Upper lobe of right lung (tissue), 1 donor: ENCODE results near the gene SMIM29. TPM values are rescaled to one million over a fixed set of nuclear protein-coding genes. Genes with fewer than 3 reads are reported as not detected.

Source experiments
- ATAC-seq: fragments of 200-7000 bp; cut with Tn5 transposase; one replicate; pipeline ENCODE4 v1.9.1; 2020; ENCODE audit warnings: mild to moderate bottlenecking, moderate library complexity
- DNase-seq: peaks from one replicate; pipeline ENCODE4 v3.0.0-alpha.2; 2020
- H3K27ac ChIP-seq: fragments of 200-600 bp; one replicate; pipeline ENCODE4 v1.8.0; 2022
- H3K27me3 ChIP-seq: fragments of 200-600 bp; one replicate; pipeline ENCODE4 v1.8.0; 2022; ENCODE audit warnings: mild to moderate bottlenecking
- H3K36me3 ChIP-seq: fragments of 200-600 bp; one replicate; pipeline ENCODE4 v1.8.0; 2022
- H3K4me1 ChIP-seq: fragments of 200-600 bp; one replicate; pipeline ENCODE4 v1.8.0; 2022
- H3K4me3 ChIP-seq: fragments of 200-600 bp; one replicate; pipeline ENCODE4 v1.8.0; 2022; ENCODE audit warnings: mild to moderate bottlenecking
- H3K9me3 ChIP-seq: fragments of 200-600 bp; one replicate; pipeline ENCODE4 v1.8.0; 2022
- CTCF ChIP-seq: fragments of 200-600 bp; IDR thresholded peaks from one replicate; pipeline ENCODE4 v1.8.0; 2022; ENCODE audit warnings: antibody characterized with exemption
- intact Hi-C: fragments of 100-400 bp; cut with DNase I; formaldehyde crosslinking; loops from one replicate; pipeline ENCODE4 v1.11.0; 2022
- long read RNA-seq: library from polyadenylated mRNA; unstranded; transcript quantifications from one replicate; pipeline ENCODE4 v2.0.0, GENCODE V29; 2021
- total RNA-seq: library from RNA; stranded (reverse); fragmentation: NEBNext Ultra II Directional; extraction: Animal tissue kit (Norgen Biotek cat#: 25700); gene quantifications from one replicate; pipeline ENCODE4 v1.2.1, GENCODE V29; 2021
- donor health status: DM: no; HTN: yes; CAD: no; lungs with severe emphysema.

Gene SMIM29
- total RNA-seq = 32.6 TPM
- long read RNA-seq, transcript SMIM29-208 (5 exons, 1,186 nt) = minor isoform, 8 of 44 reads
- long read RNA-seq, transcript SMIM29-205 (5 exons, 1,297 nt) = major isoform, 27 of 44 reads
- long read RNA-seq, partial matches to known transcripts = 4 of 44 reads
- long read RNA-seq, other reads (novel, unspliced or antisense) = 3 of 44 reads

- Histone ChIP-seq H3K36me3 (no peaks in the 10 kb centered on the region), H3K9me3 (no peaks in the 10 kb centered on the region), H3K27ac (peak within 1 kb of the TSS; percentile 93), H3K27me3 (no peaks in the 10 kb centered on the region), H3K4me1 (peaks cover 23% of the 10 kb centered on the region), H3K4me3 (peak within 1 kb of the TSS; percentile 96)
- peak; percentile 97 for ATAC-seq
- intact Hi-C loops = loop anchor here (10.0 kb wide), 1 partner anchor 166 kb away; no protein-coding TSS in a partner anchor
- TF ChIP-seq CTCF = peak; percentile 90
- DNase-seq = peak; percentile 99
These were observed at the start of gene SMIM29 for GRCh38 chr6:34248727-34249468. TSS of gene SMIM29 (minus strand) at chr6:34249006. CDS start at chr6:34247791, 1,215 bp downstream.

GRCh38 chr6:34295721-34296120 lies 46.9 kb upstream of the SMIM29 start:
- no peak for DNase-seq
- no peaks in the 10 kb centered on the region for H3K27me3 ChIP-seq
- TF ChIP-seq CTCF = no peak
- H3K9me3 ChIP-seq = no peaks in the 10 kb centered on the region
- ATAC-seq = no peak
- intact Hi-C loops = no loop called here
- no peak overlapping the region for H3K4me3 ChIP-seq
- no peak overlapping the region for H3K27ac ChIP-seq
- no peaks in the 10 kb centered on the region for H3K4me1 ChIP-seq
- peaks cover 33% of the 10 kb centered on the region for H3K36me3 ChIP-seq

- DNase-seq (no peak), ATAC-seq (no peak)
- no peaks in the 10 kb centered on the region for H3K27me3 ChIP-seq
- intact Hi-C loops = no loop called here
- peaks cover 4% of the 10 kb centered on the region for H3K4me1 ChIP-seq
- peaks cover 33% of the 10 kb centered on the region for H3K36me3 ChIP-seq
- H3K9me3 ChIP-seq = no peaks in the 10 kb centered on the region
- no peak overlapping the region for H3K27ac ChIP-seq
- H3K4me3 ChIP-seq = no peak overlapping the region
- TF ChIP-seq CTCF = no peak
These were observed 44.1 kb upstream of the SMIM29 start for GRCh38 chr6:34292954-34293353.

GRCh38 chr6:34289137-34289536 lies 40.3 kb upstream of the SMIM29 start:
- no peak for TF ChIP-seq CTCF
- Histone ChIP-seq H3K4me1 (peaks cover 8% of the 10 kb centered on the region), H3K27me3 (no peaks in the 10 kb centered on the region), H3K9me3 (no peaks in the 10 kb centered on the region), H3K4me3 (no peak overlapping the region), H3K27ac (no peak overlapping the region), H3K36me3 (peaks cover 27% of the 10 kb centered on the region)
- ATAC-seq (no peak), DNase-seq (no peak)
- intact Hi-C loops = no loop called here

- ATAC-seq (no peak), DNase-seq (no peak)
- no peak overlapping the region for H3K4me3 ChIP-seq
- no peaks in the 10 kb centered on the region for H3K27me3 ChIP-seq
- H3K27ac ChIP-seq = no peak overlapping the region
- H3K36me3 ChIP-seq = peaks cover 22% of the 10 kb centered on the region
- peaks cover 8% of the 10 kb centered on the region for H3K4me1 ChIP-seq
- H3K9me3 ChIP-seq = no peaks in the 10 kb centered on the region
- TF ChIP-seq CTCF = no peak
- intact Hi-C loops = no loop called here
These were observed 39.8 kb upstream of the SMIM29 start for GRCh38 chr6:34288581-34288980.
